Amniotic stem cell (primary cell): ENCODE data around the gene ZNF497.

Experiments used
- DNase-seq: peaks from one replicate; lab custom pipeline; 2025; lab: John Stamatoyannopoulos, UW

ZNF497 gene

GRCh38 chr19:58367698-58368454 is 5.3 kb upstream of the ZNF497 start:
- DNase-seq: no peak

DNA sequence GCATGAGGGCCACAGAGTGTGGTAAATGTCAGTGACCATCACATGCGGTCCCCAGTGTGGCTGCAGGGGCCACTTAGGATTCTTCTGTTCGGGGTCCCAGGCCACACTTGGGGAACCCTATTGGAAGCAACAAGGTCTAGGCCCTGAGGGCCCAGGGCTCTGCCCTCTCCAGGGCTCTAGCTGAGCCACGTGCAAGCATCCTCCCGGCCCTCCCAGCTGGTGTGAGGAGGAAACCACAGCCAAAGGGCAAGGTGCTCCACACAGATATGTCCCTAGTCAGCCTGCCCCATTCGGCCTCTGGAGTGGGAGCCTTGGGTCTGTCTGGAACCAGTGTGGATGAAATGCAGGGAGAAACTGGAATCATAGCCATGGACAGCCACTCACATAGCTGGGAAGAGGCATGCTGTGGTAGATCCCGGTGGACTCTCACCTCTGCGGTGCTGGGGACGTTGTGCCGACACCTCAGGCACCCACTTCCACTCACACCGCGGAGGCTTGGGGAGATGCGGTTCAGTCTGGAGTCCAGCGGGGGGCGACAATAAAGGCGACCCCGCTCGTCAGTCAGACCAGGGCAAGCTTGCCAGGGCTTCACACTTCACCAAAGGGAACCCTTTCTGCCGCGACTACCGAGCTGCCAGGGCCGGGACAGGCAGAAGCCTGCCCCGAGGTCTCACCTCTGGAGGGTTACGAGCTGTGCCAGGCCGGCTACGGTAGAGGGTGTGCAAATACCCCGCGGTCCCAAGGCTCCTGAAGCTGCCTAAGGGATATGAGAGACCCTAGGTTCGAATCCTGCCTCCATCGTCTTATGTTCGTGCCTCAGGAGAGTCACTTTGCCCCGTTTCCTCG is 4.3 kb upstream of the ZNF497 start:
- DNase-seq: no peak

DNA sequence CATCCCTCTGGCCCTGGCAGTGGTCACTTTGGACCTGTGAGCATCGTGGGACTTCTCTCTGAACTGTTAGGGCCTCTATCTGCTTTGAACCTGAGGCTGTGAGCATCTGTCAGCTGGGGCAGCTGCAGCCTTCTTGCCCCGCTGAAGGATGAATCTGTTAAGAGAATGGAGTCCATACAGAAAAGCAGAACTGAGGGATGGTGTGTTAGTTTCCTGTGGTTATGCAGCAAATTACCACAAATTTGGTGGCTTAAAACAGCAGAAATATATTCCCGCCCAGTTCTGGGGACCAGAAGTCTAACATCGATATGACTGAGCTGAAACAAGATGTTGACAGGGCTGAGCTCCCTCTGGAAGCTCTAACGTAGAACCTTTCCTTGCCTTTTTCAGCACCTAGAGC is 1.6 kb upstream of the ZNF497 start:
- DNase-seq: no peak

- peak; percentile 35 for DNase-seq
Measured at GRCh38 chr19:58361900-58362271, 665 bp downstream of the ZNF497 start.

GRCh38 chr19:58357481-58358145 is 4.9 kb downstream of the ZNF497 start:
- DNase-seq: no peak

- no peak for DNase-seq
Measured at GRCh38 chr19:58356766-58357480, 5.6 kb downstream of the ZNF497 start.

DNA sequence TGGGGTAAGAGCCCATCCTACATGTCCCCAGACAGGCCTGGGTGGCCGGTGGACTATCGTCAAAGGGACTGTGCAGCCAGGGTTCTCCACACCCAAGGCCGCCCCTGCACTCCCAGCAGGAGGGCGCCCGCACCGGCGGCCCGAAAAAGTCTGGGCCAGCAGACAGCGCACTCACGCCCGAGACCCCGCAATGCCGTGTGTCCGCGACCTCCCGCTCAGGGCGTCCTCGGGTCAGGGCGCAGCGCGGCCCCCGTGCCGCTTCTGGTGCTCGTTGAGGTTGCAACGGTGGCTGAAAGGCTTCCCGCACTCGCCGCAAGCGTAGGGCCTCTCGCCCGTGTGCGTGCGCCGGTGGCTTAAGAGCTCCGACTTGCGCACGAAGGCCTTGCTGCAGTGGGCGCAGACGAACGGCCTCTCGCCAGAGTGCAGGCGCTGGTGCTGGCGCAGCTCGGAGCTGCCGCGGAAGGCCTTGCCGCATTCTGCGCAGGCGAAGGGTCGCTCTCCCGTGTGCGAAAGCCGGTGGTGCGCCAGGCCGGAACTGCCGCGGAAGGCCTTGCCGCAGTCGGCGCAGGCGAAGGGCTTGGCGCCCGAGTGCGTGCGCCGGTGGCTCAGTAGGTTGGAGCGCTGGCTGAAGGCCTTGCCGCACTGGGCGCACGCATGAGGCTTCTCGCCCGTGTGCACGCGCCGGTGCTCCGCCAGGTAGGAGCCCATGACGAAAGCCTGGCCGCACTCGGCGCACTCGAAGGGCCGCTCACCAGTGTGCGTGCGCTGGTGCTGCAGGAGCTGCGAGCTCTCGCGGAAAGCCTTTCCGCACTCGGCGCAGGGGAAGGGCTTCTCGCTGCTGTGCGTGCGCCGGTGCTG is 6.4 kb downstream of the ZNF497 start:
- no peak for DNase-seq

- DNase-seq: no peak
Measured at GRCh38 chr19:58355215-58355796, 7.2 kb downstream of the ZNF497 start.

DNA sequence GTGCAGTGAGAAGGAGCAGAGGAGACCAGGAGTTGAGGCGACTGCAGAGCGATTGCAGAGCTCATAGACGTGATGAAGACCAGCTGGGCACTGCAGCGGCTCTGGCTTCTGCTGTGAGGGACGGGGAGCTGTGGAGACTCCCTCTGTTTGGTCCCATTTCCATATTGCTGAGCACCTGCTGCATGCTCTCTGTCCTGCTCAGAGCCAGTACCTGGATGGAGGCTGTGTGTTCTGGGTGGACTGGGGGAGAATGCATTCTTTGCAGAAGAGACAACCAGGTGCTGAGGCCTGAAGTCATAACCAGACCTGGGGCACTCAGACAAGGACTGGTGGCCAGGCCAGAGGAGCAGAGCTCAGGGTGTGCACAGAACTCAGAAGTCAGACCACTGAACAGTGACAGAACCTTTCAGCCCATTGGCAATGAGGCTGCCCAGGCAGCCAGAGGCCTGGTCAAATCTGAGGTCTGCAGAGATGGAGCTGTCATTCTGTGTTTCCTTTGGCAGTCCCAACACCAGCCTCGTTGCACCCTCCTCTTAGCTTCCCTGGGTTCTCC is 8.0 kb downstream of the ZNF497 start:
- DNase-seq: no peak

GRCh38 chr19:58353717-58354477 is 8.7 kb downstream of the ZNF497 start:
- no peak for DNase-seq

GRCh38 chr19:58352760-58353671 is 9.5 kb downstream of the ZNF497 start, which contains the start of gene A1BG:
TSS of gene A1BG (minus strand) at chr19:58353492. CDS start at chr19:58353437, 55 bp downstream.
- no peak for DNase-seq

DNA sequence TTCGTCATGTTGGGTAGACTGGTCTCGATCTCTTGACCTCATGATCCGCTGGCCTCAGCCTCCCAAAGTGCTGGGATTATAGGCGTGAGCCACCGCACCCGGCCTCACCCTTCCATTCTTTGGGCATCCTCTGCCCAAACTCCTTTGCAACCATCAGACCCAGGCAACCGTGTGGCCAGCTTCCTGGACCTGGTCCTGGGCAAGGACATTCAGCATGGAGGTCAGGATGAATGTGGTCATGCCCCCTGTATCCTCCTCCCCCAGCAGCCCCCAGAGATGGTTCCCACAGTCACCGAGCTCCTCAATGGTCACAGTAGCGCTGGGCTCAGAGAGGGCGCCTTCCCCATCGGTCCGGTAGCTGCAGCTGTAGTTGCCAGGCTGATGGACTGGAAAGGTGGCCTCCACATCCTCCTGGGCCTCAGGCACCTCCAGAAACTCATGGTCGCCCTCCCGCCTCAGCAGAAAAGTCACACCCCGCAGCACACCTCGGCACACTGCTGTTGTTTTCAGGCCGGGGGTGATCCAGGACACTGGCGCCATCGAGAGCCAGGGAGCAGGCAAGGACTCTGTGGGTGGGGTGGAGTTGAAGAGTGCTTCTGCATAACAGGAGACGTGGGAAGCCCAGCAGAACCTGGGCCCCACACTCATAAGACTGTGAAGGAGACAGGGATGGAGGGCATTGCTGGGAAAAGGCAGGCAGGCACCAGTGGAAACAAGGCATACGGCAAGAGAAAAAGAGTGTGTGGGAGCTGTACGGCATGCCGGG is 10.4 kb downstream of the ZNF497 start:
- no peak for DNase-seq

DNA sequence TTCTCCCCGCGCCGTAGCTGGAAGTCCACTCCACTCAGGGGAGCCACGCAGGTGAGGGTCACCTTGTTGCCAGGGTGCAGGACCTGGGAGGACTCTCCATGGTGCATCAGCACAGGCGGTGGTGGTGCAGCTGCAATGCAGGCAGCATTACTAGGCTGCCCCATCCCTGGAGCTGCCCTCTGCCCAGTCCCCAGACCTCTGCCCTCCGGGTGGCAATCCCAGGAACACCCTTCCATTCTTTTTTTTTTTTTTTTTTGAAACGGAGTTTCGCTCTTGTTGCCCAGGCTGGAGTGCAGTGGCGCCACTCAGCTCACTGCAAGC is 11.0 kb downstream of the ZNF497 start:
- no peak for DNase-seq

- no peak for DNase-seq
Measured at GRCh38 chr19:58350871-58351557, 11.5 kb downstream of the ZNF497 start.

DNA sequence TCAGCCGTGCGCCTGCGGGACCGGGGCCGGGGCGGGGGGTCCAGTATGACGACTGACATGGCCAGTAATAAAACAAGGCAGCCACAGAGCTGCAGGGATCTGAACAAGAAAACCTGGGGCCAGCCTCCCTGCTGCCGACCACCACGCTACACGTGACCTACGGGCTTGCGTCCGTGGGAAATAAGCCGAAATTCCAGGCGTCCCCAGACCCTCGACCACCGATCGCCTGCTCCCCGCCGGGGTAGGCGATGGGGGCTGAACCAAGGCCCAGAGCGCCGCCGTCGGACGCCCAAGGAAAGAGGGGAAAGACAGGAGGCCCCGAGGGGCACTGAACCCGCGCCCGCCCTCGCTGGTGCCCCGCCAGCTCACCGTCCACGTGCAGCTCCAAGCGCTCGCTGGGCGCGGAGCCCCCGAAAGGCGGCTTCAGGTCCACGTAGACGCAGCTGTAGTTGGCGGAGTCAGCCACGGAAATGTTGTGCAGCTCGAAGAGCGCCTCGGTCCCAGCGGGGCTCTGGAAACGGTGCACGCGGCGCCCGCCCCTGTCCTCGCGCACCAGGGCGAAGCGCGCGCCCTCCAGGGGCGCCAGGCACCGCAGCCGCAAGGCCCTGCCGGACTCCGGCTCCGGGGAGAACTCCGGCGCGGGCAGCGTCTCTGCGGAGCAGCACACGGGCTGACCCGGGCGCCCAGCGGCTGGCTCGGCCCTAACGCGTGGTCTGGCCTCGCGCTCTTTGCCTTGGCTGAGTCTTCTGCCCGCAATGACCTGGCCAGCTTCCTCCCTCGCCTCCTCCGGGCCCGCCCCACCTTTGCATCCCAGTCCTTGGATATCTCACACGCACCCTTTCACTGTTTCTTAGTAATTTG is 12.3 kb downstream of the ZNF497 start:
- no peak for DNase-seq

DNA sequence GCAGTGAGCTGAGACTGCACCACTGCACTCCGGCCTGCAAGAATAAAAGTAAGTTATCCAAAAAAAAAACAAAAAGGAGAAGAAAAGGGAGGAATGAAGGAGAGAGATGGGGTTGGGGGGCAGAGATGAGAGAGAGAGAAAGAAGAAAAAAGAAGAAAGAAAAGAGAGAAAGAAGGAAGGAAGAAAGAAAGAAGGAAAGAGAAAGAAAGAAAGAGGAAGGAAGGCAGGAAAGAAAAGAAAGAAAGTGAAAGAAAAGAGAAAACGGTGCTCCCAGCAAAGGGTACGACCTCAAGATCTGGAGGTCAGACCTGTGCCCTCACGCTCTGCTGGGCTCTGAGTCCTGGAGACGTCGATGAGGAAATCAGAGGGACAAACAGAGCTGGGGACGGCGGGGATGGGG is 13.0 kb downstream of the ZNF497 start:
- no peak for DNase-seq
